GM23338 (cell line): ENCODE data around the gene GSN. TPM values are rescaled to one million over a fixed set of nuclear protein-coding genes. Genes with fewer than 3 reads are reported as not detected.
A peak's percentile ranks its signal among the peaks of the same experiment; 100 is the strongest.

Experiments
- ATAC-seq: fragments of 200-7000 bp; cut with Tn5 transposase; 3 replicates; pipeline ENCODE4 v1.9.1; 2020
- DNase-seq: peaks from one replicate; pipeline ENCODE4 v3.0.0-alpha.2; 2015; ENCODE audit warnings: low spot score
- H2AFZ ChIP-seq: fragments of 200-600 bp; sonication (generic); 2 replicates; pipeline ENCODE4 v1.8.0; 2016; ENCODE audit warnings: antibody characterized with exemption, mild to moderate bottlenecking, moderate library complexity
- H3F3A ChIP-seq: fragments of 200-600 bp; sonication (generic); replicated peaks from 2 replicates; pipeline ENCODE4 v1.8.0; 2017; ENCODE audit warnings: antibody characterized with exemption, mixed run types, low read depth
- H3K27ac ChIP-seq: fragments of 200-600 bp; sonication (generic); 2 replicates; pipeline ENCODE4 v1.6.1; 2016; ENCODE audit warnings: low read depth
- H3K27me3 ChIP-seq: fragments of 200-600 bp; sonication (generic); 2 replicates; pipeline ENCODE4 v1.8.0; 2016; ENCODE audit warnings: mild to moderate bottlenecking, mixed run types, moderate library complexity; ENCODE audit not compliant: insufficient read depth
- H3K36me3 ChIP-seq: fragments of 200-600 bp; sonication (generic); 2 replicates; pipeline ENCODE4 v1.8.0; 2016; ENCODE audit warnings: mild to moderate bottlenecking; ENCODE audit not compliant: insufficient read depth
- H3K4me1 ChIP-seq: fragments of 200-600 bp; sonication (generic); 2 replicates; pipeline ENCODE4 v1.8.0; 2016; ENCODE audit warnings: mild to moderate bottlenecking, moderate library complexity; ENCODE audit not compliant: insufficient read depth
- H3K4me2 ChIP-seq: fragments of 200-600 bp; sonication (generic); 2 replicates; pipeline ENCODE4 v1.7.1; 2017; ENCODE audit warnings: mixed run types
- H3K4me3 ChIP-seq: fragments of 200-600 bp; sonication (generic); 2 replicates; pipeline ENCODE4 v1.6.1; 2016; ENCODE audit warnings: mixed run types
- H3K79me2 ChIP-seq: fragments of 200-600 bp; sonication (generic); replicated peaks from 2 replicates; pipeline ENCODE4 v1.8.0; 2017; ENCODE audit warnings: mild to moderate bottlenecking; ENCODE audit not compliant: insufficient read depth
- H3K9me2 ChIP-seq: fragments of 200-600 bp; sonication (generic); 2 replicates; pipeline ENCODE4 v1.8.0; 2017; ENCODE audit not compliant: insufficient read depth
- H4K20me1 ChIP-seq: fragments of 200-600 bp; sonication (generic); replicated peaks from 2 replicates; pipeline ENCODE4 v1.8.0; 2017; ENCODE audit warnings: mild to moderate bottlenecking; ENCODE audit not compliant: insufficient read depth
- H3K27ac Mint-ChIP-seq: 2 replicates; pipeline ENCODE4 v1.8.0; 2020; ENCODE audit warnings: inconsistent platforms, mild to moderate bottlenecking, moderate library complexity, mixed read lengths
- H3K27me3 Mint-ChIP-seq: 3 replicates; pipeline ENCODE4 v1.8.0; 2022; ENCODE audit warnings: low read depth, mild to moderate bottlenecking, moderate library complexity, mixed read lengths, inconsistent platforms; ENCODE audit not compliant: insufficient read depth, poor library complexity
- H3K36me3 Mint-ChIP-seq: 3 replicates; pipeline ENCODE4 v1.8.0; 2021; ENCODE audit warnings: low read depth, mild to moderate bottlenecking, inconsistent platforms, moderate library complexity, mixed read lengths
- H3K4me1 Mint-ChIP-seq: 3 replicates; pipeline ENCODE4 v1.8.0; 2020; ENCODE audit warnings: mild to moderate bottlenecking, inconsistent platforms, mixed read lengths
- H3K4me3 Mint-ChIP-seq: 3 replicates; pipeline ENCODE4 v1.8.0; 2021; ENCODE audit warnings: moderate library complexity, mild to moderate bottlenecking, inconsistent platforms, mixed read lengths
- H3K9me3 Mint-ChIP-seq: 3 replicates; pipeline ENCODE4 v1.8.0; 2020; ENCODE audit warnings: moderate library complexity, mild to moderate bottlenecking, inconsistent platforms, mixed read lengths
- CTCF ChIP-seq, 2 experiments: fragments of 200-600 bp in 1 of 2; sonication (generic) in 1 of 2; conservative IDR thresholded peaks; 2 replicates each; pipeline versions ENCODE4 v1.5.1 to v1.6.1; 2016 to 2017; ENCODE audit warnings: antibody characterized with exemption in 2 of 2, low read depth in 2 of 2, mild to moderate bottlenecking in 2 of 2, moderate library complexity in 1 of 2
- EZH2phosphoT487 ChIP-seq: fragments of 200-600 bp; sonication (generic); IDR thresholded peaks from one replicate; pipeline ENCODE4 v1.8.1; 2018; ENCODE audit warnings: antibody characterized with exemption; ENCODE audit not compliant: unreplicated experiment
- JUNB ChIP-seq: IDR thresholded peaks from one replicate; pipeline ENCODE4 v1.6.1; 2016; ENCODE audit warnings: antibody characterized with exemption; ENCODE audit not compliant: unreplicated experiment
- POLR2AphosphoS5 ChIP-seq: IDR thresholded peaks from 2 replicates; pipeline ENCODE4 v1.6.1; 2016; ENCODE audit warnings: antibody characterized with exemption, low read depth
- REST ChIP-seq: IDR thresholded peaks from one replicate; pipeline ENCODE4 v1.6.1; 2018; ENCODE audit warnings: antibody characterized with exemption; ENCODE audit not compliant: unreplicated experiment
- ZNF114 ChIP-seq: fragments of 250-450 bp; sonication (Bioruptor Pico); IDR thresholded peaks from 2 replicates; pipeline ENCODE4 v1.5.0; 2020; ENCODE audit warnings: mild to moderate bottlenecking, moderate library complexity
- ZNF331 ChIP-seq: fragments of 250-450 bp; sonication (Bioruptor Pico); IDR thresholded peaks from 2 replicates; pipeline ENCODE4 v1.5.0; 2020; ENCODE audit warnings: low read depth, mild to moderate bottlenecking, moderate library complexity
- polyA plus RNA-seq: library from polyadenylated mRNA; unstranded; fragments of >200 nt; fragmentation: Nextera tagmentation; extraction: Ambion mirVana; gene quantifications from 2 replicates; pipeline ENCODE4 v1.2.1, GENCODE V29; 2016
- total RNA-seq: library from RNA; depleted of rRNA; stranded (reverse); fragments of >200 nt; shearing (Covaris generic); gene quantifications from 2 replicates; pipeline ENCODE4 v1.2.3, GENCODE V29; 2014
- TF ChIP-seq, protein P1 (sequence below): fragments of 250-450 bp; sonication (Bioruptor Pico); IDR thresholded peaks from 2 replicates; pipeline ENCODE4 v1.5.0; 2020; ENCODE audit warnings: mild to moderate bottlenecking, moderate library complexity

GSN gene
- total and polyA plus RNA-seq, 2 experiments from 2014 or later, result 30.2 to 85.7 TPM

GRCh38 chr9:121369595-121370265, 101.8 kb downstream of the GSN start, which contains the start of gene STOM:
Gene STOM, minus strand, starts transcription at chr9:121370250. Its CDS starts 63 bp downstream, at chr9:121370187.
- Mint-ChIP-seq H3K4me1 (peaks cover 22% of the 10 kb centered on the region), H3K4me3 (peak within 1 kb of the TSS; percentile 76), H3K9me3 (peaks cover 8% of the 10 kb centered on the region), H3K36me3 (peaks cover 5% of the 10 kb centered on the region; the same call in 2 of the 3 replicates), H3K27me3 (peaks cover 31% of the 10 kb centered on the region), H3K27ac (peak within 1 kb of the TSS; percentile 45; the same call in 1 of the 2 replicates)
- Histone ChIP-seq H3K4me2 (peak within 1 kb of the TSS; percentile 53), H3K79me2 (peaks cover 15% of the 10 kb centered on the region), H3K27me3 (peaks cover 10% of the 10 kb centered on the region), H3K36me3 (no peaks in the 10 kb centered on the region), H3F3A (no peaks in the 10 kb centered on the region), H4K20me1 (no peaks in the 10 kb centered on the region), H3K4me1 (peaks cover 16% of the 10 kb centered on the region), H3K4me3 (peak within 1 kb of the TSS; percentile 64), H2AFZ (peak within 1 kb of the TSS; percentile 69; the same call in 1 of the 2 replicates), H3K27ac (no peak within 1 kb of the TSS), H3K9me2 (no peaks in the 10 kb centered on the region)
- DNase-seq (peak; percentile 73), ATAC-seq (peak; percentile 69)
- TF ChIP-seq ZNF114, result no peak
- TF ChIP-seq POLR2AphosphoS5, result peak; percentile 98
- TF ChIP-seq REST, result no peak
- no peak for TF ChIP-seq CTCF (conservative IDR thresholded peaks at IDR 0.05; ENCODE audit: low read depth in 2 of 2)
- no peak for TF ChIP-seq ZNF331 (CRISPR knock-in tag)

GRCh38 chr9:121371495-121372061, 103.6 kb downstream of the GSN start:
- peaks cover 31% of the 10 kb centered on the region for H3K27me3 Mint-ChIP-seq
- H2AFZ ChIP-seq, result no peak overlapping the region
- H3K79me2 ChIP-seq, result peaks cover 3% of the 10 kb centered on the region; the same call in 1 of the 2 replicates
- peaks cover 16% of the 10 kb centered on the region for H3K4me1 ChIP-seq
- H3K27ac Mint-ChIP-seq, result no peak overlapping the region
- H3F3A ChIP-seq, result no peaks in the 10 kb centered on the region
- no peak overlapping the region for H3K4me3 Mint-ChIP-seq
- peaks cover 22% of the 10 kb centered on the region for H3K4me1 Mint-ChIP-seq
- ATAC-seq, result no peak
- H4K20me1 ChIP-seq, result no peaks in the 10 kb centered on the region
- no peak for DNase-seq
- no peaks in the 10 kb centered on the region for H3K36me3 ChIP-seq
- H3K9me2 ChIP-seq, result no peaks in the 10 kb centered on the region
- H3K27ac ChIP-seq, result no peak overlapping the region
- peaks cover 10% of the 10 kb centered on the region for H3K27me3 ChIP-seq
- H3K36me3 Mint-ChIP-seq, result peaks cover 5% of the 10 kb centered on the region; the same call in 2 of the 3 replicates
- no peak overlapping the region for H3K4me3 ChIP-seq
- peaks cover 8% of the 10 kb centered on the region for H3K9me3 Mint-ChIP-seq
- no peak overlapping the region for H3K4me2 ChIP-seq
- TF ChIP-seq ZNF331 (CRISPR knock-in tag), result no peak
- TF ChIP-seq, protein P1, sequence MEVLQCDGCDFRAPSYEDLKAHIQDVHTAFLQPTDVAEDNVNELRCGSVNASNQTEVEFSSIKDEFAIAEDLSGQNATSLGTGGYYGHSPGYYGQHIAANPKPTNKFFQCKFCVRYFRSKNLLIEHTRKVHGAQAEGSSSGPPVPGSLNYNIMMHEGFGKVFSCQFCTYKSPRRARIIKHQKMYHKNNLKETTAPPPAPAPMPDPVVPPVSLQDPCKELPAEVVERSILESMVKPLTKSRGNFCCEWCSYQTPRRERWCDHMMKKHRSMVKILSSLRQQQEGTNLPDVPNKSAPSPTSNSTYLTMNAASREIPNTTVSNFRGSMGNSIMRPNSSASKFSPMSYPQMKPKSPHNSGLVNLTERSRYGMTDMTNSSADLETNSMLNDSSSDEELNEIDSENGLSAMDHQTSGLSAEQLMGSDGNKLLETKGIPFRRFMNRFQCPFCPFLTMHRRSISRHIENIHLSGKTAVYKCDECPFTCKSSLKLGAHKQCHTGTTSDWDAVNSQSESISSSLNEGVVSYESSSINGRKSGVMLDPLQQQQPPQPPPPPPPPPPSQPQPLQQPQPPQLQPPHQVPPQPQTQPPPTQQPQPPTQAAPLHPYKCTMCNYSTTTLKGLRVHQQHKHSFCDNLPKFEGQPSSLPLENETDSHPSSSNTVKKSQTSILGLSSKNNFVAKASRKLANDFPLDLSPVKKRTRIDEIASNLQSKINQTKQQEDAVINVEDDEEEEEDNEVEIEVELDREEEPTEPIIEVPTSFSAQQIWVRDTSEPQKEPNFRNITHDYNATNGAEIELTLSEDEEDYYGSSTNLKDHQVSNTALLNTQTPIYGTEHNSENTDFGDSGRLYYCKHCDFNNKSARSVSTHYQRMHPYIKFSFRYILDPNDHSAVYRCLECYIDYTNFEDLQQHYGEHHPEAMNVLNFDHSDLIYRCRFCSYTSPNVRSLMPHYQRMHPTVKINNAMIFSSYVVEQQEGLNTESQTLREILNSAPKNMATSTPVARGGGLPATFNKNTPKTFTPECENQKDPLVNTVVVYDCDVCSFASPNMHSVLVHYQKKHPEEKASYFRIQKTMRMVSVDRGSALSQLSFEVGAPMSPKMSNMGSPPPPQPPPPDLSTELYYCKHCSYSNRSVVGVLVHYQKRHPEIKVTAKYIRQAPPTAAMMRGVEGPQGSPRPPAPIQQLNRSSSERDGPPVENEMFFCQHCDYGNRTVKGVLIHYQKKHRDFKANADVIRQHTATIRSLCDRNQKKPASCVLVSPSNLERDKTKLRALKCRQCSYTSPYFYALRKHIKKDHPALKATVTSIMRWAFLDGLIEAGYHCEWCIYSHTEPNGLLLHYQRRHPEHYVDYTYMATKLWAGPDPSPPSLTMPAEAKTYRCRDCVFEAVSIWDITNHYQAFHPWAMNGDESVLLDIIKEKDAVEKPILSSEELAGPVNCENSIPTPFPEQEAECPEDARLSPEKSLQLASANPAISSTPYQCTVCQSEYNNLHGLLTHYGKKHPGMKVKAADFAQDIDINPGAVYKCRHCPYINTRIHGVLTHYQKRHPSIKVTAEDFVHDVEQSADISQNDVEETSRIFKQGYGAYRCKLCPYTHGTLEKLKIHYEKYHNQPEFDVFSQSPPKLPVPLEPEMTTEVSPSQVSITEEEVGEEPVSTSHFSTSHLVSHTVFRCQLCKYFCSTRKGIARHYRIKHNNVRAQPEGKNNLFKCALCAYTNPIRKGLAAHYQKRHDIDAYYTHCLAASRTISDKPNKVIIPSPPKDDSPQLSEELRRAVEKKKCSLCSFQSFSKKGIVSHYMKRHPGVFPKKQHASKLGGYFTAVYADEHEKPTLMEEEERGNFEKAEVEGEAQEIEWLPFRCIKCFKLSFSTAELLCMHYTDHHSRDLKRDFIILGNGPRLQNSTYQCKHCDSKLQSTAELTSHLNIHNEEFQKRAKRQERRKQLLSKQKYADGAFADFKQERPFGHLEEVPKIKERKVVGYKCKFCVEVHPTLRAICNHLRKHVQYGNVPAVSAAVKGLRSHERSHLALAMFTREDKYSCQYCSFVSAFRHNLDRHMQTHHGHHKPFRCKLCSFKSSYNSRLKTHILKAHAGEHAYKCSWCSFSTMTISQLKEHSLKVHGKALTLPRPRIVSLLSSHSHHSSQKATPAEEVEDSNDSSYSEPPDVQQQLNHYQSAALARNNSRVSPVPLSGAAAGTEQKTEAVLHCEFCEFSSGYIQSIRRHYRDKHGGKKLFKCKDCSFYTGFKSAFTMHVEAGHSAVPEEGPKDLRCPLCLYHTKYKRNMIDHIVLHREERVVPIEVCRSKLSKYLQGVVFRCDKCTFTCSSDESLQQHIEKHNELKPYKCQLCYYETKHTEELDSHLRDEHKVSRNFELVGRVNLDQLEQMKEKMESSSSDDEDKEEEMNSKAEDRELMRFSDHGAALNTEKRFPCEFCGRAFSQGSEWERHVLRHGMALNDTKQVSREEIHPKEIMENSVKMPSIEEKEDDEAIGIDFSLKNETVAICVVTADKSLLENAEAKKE, result no peak
- TF ChIP-seq EZH2phosphoT487, result no peak
- TF ChIP-seq ZNF114, result no peak
- no peak for TF ChIP-seq JUNB
